Bronchial epithelial cell (primary cell): ENCODE data around the gene ABCA1. TPM values are rescaled to one million over a fixed set of nuclear protein-coding genes. Genes with fewer than 3 reads are reported as not detected.

Source experiments
- DNase-seq: peaks from one replicate; pipeline ENCODE4 v3.0.0-alpha.2; 2010; ENCODE audit warnings: low read depth
- FAIRE-seq: peaks from 2 replicates; lab custom pipeline; 2011; peaks lifted over from hg19 to GRCh38; lab: Jason Lieb, UNC
- H3K27me3 ChIP-seq: 2 replicates; pipeline ENCODE4 v1.5.1; 2011; ENCODE audit warnings: low read length; ENCODE audit not compliant: control insufficient read depth, insufficient read depth
- H3K36me3 ChIP-seq: 2 replicates; pipeline ENCODE4 v1.5.1; 2011; ENCODE audit warnings: low read length; ENCODE audit not compliant: control insufficient read depth, insufficient read depth
- H3K4me3 ChIP-seq: 2 replicates; pipeline ENCODE4 v1.5.1; 2011; ENCODE audit warnings: mild to moderate bottlenecking, low read depth, low read length, control low read depth
- CTCF ChIP-seq: IDR thresholded peaks from 2 replicates; pipeline ENCODE4 v1.5.1; 2011; ENCODE audit warnings: mild to moderate bottlenecking, moderate library complexity, low read length, control low read depth, inconsistent platforms; ENCODE audit not compliant: insufficient read depth, severe bottlenecking
- total RNA-seq: library from RNA; depleted of rRNA; stranded (reverse); fragments of >200 nt; gene quantifications from 2 replicates; pipeline ENCODE4 v1.2.1, GENCODE V29; 2014

Gene ABCA1
- total RNA-seq, 1 donor from 2014 or later = 34.2 TPM

DNA sequence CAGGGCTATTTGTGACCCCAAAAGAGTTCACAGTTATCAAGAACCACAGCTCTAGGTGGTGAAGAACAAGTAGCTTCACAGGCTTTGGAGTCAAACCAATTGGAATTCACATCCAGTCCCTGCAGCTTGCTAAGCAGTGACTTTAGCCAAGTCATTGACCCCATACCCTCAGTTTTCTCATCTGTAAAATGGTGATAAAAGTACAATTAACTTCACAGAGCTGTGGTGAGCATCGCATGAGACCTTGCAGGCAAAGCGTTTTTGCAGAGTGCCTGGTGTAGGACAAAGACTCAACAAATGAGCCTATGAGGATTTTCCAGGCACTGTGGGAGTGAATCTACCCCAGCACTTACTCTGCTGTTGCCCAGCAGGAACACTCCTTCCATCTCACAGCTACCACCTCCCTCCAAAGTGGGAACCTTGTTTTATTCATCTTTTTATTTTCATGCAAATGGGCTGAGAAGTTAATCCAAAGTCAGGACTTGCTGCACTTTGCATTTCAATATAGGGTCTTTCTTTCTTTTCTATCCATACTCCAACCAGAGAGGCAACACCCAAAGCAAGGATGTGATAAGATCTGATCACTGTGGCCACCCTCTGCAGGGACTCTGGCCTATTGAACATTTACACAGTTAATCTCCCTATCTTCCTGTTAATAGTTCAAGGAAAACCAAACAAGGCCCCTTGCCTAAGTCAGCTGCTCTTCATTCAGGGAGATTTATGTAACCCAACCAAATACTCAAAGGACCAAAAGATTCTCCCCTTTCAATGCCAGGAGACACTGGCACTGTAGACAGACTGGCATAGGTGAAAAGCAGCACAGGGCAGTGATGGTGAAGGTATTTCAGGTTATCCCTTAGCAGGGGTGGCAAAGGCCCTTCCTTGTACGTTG is 41.9 kb downstream of the ABCA1 start:
- TF ChIP-seq CTCF = no peak
- Histone ChIP-seq H3K27me3 (no peaks in the 10 kb centered on the region), H3K4me3 (no peak overlapping the region), H3K36me3 (peaks cover 2% of the 10 kb centered on the region)
- DNase-seq = no peak
- FAIRE-seq = no peak

DNA sequence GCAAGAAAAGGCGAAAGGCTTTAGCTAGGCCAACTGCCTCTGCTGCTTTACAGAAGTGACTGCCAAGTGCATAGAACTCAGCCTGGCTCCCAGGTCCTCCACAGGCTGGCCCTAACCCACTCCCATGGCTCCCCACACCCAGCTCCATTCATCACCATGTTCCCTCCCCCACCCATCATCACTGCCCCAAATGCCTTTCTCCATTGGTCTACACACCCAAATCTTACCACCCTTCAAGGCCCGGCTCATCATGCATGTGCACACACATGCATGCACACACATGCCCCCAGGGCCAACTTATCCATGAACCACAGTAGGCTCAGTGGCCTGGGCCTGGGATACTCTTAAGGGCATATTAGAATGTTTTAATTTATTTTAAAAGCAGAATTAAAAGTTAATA is 44.8 kb downstream of the ABCA1 start:
- Histone ChIP-seq H3K4me3 (no peak overlapping the region), H3K36me3 (peaks cover 2% of the 10 kb centered on the region), H3K27me3 (no peaks in the 10 kb centered on the region)
- no peak for TF ChIP-seq CTCF
- DNase-seq (no peak), FAIRE-seq (no peak)

- Histone ChIP-seq H3K27me3 (no peaks in the 10 kb centered on the region), H3K4me3 (no peak overlapping the region), H3K36me3 (peaks cover 2% of the 10 kb centered on the region)
- no peak for TF ChIP-seq CTCF
- DNase-seq (no peak), FAIRE-seq (no peak)
These were observed 45.4 kb downstream of the ABCA1 start for GRCh38 chr9:104882566-104882965.

DNA sequence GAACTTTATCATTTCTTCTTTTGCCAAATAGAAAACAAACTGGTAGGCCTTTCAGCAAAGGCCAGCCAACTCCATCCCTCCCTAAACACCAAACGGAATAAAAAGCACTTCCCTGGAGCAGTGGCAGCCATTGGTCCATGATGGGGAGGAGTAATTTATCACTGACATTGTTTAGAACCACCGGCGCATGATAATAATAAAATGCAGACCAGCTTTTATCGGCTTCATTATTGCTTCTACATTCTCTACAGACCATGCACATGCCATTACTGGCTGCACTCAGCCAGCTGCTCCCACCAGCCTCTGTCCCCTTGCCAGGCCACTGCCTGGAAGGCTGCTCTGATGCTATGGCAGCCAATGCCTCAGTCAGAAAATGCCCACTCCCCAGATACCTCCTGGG is 45.9 kb downstream of the ABCA1 start:
- FAIRE-seq (no peak), DNase-seq (no peak)
- no peak overlapping the region for H3K4me3 ChIP-seq
- peaks cover 2% of the 10 kb centered on the region for H3K36me3 ChIP-seq
- no peak for TF ChIP-seq CTCF
- H3K27me3 ChIP-seq = no peaks in the 10 kb centered on the region

DNA sequence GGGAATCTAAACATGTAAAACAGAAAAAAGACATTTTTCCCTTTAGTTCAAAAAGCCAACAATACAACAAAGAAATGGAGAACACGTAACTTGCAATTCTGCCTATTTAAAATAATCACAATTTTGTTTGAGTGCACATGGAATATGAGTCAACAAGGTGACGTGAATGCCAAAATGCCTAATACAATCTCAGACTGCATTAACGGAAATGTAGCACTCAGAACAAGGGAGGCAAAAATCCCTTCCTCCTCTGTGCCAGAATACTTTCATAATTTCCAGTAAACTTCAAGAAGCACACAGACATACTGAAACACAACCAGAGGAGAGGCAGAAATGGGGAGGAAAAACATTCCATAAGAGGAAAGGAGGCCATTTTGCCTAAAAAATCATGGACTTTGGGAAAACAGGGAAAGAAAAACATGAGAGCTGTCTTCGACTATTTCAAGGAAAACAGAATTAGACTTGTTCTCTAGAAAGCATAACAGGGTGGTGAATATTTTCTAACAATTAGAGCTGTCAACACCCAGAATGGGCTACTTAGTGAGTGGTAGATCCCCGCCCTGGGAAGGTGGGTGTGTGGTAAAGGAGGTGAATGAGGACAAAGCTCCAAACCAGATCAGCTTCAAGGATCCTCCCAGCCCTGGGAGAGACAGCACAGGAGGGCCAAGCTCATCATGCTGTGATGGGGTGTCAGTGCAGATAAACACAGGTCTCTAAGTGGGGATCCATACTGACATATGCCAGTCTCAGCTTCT is 48.2 kb downstream of the ABCA1 start:
- TF ChIP-seq CTCF = no peak
- no peak overlapping the region for H3K4me3 ChIP-seq
- DNase-seq (peak; percentile 63), FAIRE-seq (no peak)
- H3K27me3 ChIP-seq = no peaks in the 10 kb centered on the region
- peaks cover 2% of the 10 kb centered on the region for H3K36me3 ChIP-seq
